Daoy (cell line): ENCODE measurements around the gene ME2. TPM values are rescaled to one million over a fixed set of nuclear protein-coding genes. Genes with fewer than 3 reads are reported as not detected.
"Not testable (repeated sequence)": the region's sequence is repeated elsewhere in the genome, so short reads cannot be mapped to it uniquely, and the experiment has no call there.

ENCODE experiments used
- DNase-seq: peaks from one replicate; pipeline ENCODE4 v3.0.0-alpha.2; 2015; ENCODE audit warnings: low read depth
- total RNA-seq: library from RNA; depleted of rRNA; stranded (reverse); fragments of >200 nt; shearing (Covaris generic); gene quantifications from 2 replicates; pipeline ENCODE4 v1.2.3, GENCODE V29; 2014

The ME2 gene
- total RNA-seq, 1 experiment from 2014 or later: 51.2 TPM

GRCh38 chr18:50924372-50924771, 45.5 kb downstream of the ME2 start:
- no peak for DNase-seq

GRCh38 chr18:50926521-50926920, 47.6 kb downstream of the ME2 start:
- DNase-seq: no peak

- peak; percentile 34 for DNase-seq
Measured at GRCh38 chr18:50928551-50928950, 49.6 kb downstream of the ME2 start.

DNA sequence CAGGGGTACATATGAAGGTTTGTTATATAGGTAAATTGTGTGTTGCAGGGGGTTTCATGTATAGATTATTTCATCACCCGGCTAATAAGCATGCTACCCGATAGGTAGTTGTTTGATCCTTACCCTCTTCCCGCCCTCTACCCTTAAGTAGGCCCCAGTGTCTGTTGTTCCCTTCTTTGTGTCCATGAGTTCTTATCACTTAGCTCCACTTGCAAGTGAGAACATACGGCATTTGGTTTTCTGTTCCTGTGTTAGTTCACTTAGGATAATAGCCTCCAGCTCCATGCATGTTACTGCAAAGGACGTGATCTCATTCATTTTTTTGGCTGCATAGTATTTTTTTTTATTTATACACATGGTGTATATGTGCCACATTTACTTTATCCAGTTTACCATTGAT, 54.8 kb downstream of the ME2 start:
- DNase-seq: no peak

DNA sequence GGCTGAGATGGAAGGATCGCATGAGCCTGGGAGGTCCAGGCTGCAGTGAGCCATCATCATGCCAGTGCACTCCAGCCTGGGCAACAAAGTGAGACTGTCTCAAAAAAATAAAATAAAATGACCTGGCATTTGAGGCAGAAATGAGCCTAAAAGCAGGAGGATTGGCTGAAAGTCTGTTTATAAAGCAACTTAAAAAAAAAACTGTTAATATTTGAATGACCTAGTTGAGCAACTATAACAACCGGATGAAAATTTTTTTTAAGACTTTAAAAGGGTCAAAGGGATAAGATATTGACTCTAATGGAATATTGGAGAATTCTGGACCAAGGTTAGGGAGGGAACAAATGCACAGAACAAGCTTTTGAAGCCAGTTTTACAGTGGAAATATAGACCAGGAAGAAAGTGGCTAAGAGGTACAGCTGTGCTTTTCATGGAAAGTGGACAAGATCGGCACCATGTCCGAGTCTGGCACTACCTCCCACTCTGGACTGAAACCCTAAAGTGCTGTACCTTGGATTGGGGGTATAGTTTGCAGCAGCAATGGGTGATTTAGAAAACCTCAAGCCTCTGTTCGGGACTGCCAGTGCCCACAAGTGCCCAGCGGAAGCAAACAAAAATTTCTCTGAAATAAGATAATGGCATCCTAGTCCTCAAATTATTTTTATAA, 55.8 kb downstream of the ME2 start:
- DNase-seq: no peak

- no peak for DNase-seq
Measured at GRCh38 chr18:50935493-50936191, 56.7 kb downstream of the ME2 start.

- no peak for DNase-seq
Measured at GRCh38 chr18:50937183-50937582, 58.3 kb downstream of the ME2 start.

- no peak for DNase-seq
Measured at GRCh38 chr18:50938912-50939311, 60.0 kb downstream of the ME2 start.

DNA sequence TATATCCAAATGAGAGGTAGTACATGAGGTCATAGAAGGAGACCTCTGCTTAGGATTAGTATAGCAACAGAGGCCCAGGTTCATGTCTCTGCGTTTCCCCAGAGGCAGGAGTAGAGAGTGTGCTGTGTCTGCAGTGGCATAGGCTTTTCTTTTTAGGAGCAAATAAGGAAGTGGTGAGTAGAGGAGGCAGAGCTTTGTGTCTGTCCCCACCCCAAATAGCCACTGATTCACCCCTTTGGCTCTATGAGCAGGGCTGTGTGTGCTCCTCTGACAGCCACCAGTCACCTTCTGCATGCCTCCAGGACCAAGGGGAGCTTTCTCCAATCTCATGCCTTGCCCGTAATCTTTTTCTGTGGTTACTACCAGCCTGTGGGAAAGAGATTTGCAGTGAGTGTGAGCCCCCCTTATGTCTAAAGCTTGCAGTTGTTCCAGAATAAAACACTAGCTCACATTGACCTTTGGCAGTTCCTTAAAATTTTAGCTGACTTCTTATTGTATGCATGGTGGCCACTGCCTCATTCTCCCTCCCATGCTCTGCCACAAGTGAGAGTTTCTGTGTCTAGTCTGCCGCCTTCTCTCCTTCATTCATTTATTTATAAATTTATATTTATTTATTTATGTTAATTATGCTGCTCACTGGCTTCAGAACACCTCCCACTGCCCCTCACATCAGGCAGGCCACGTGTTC, 65.5 kb downstream of the ME2 start:
- no peak for DNase-seq

GRCh38 chr18:50945918-50946317, 67.0 kb downstream of the ME2 start:
- not testable (repeated sequence) for DNase-seq

DNA sequence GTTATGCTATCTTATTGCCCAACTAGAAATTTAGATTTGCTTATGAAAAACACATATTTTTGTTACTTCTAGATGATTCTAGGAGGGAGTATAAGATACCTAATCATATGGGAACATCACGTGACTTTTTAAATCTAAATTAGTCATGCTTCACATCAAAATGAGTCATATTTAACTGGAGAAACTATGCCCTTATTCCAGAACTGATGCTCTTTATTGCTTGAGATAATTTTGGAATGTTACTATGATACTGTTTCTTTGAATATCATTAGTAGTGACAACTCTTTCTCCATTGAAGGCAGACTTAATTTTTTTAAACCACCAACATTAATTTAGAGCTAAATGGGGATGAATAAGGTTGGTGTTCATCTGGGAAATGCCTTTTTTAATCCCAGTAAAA, 69.0 kb downstream of the ME2 start:
- DNase-seq: no peak

DNA sequence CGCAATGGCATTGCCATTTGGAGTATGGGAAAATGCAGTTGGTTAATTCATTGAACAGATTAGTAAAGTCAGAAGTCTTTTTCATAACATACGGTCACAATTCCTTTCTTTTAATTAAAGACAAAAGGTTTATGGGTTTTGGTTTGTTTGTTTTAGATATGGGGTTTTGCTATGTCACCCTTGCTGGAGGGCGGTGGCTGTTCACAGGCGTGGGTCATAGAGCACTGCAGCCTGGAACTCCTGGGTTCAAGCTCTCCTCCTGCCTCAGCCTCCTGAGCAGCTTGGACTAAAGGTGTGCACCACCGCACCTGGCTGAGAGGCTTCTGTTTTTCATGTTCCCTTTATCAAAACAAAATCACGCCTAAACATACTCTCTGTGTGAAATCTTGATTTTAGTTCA, 70.3 kb downstream of the ME2 start:
- no peak for DNase-seq

GRCh38 chr18:50950626-50951025, 71.7 kb downstream of the ME2 start:
- DNase-seq: no peak

GRCh38 chr18:50953822-50954221, 74.9 kb downstream of the ME2 start:
- no peak for DNase-seq

GRCh38 chr18:50955253-50955652, 76.3 kb downstream of the ME2 start:
- DNase-seq: no peak

DNA sequence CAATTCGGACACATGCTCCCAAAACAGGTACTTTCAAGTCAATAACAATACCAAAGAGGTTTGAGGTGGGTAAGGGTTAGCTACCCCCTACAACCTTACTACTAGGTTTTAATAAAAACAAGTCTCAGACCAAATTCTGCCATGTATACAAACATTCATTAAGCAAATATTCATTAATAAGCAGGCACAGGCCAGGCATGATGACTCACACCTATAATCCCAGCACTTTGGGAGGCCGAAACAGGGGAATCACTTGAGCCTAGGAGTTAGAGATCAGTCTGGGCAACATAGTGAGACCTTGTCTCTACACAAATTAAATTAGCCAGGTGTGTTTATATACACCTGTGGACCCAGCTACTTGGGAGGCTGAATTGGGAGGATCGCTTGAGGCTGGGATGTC, 77.2 kb downstream of the ME2 start:
- DNase-seq: no peak

DNA sequence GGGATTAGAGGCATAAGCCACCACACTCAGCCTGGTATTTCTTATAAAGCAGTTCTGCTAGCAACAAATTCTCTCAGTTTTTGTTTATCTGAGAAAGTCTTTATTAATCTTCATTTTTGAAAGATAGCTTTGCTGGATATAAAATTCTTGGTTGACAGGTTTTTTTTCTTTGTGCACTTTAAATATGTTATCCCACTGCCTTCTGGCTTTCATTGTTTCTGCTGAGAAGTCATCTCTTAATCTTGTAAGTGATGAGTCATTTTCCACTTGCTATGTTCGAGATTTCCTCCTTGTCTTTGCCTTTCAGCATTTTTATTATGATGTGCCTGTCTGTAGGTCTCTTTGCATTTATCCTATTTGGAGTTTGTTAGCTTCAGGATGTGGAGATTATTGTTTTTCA, 83.1 kb downstream of the ME2 start:
- no peak for DNase-seq

DNA sequence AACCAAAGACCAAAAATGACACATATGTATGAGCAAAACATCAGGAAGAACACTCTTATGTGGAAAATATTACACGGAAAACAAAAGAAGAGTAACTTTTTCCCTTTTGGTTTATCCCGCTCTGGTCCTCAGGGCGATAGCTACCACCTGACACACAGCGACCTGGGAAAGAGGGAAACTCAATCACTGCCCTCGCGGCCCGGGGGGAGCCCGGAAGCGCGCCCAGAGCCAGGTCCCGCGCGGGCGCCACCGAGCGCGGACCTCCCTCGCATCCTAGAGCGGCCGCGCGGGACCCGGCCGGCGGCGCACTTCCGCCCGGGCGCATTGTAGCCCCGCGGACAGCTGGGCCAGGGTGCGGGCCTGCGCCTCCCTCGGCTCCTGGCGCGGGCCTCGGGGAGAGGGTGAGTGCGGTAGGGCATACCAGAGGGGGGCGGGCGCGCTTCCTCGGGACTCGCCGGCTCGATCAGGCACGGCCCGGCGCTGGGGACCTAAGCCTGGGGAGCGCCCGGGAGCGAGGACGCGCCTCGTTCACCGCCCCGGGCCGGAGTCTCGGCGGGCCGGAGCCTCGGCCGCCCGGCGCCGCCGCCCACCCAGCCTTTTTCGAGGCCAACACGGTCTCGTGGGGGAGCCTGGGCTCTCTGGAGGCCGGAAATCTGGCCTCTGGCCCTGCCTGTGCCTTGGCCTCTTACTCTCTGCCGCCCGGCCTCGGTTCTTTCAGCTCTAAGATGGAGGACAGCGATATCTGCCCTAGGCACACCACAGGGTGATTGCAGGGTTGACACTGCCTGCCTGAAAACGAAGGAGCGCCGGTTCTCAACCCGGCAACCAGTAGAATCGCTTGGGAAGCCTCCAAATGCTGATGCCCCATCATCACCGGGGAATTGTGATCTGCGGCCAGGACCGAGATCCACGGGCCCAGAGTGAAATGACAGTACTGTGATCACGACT, 89.1 kb downstream of the ME2 start, which contains the start of gene ELAC1:
TSS of gene ELAC1 (plus strand) at position 327 of the 948 bp plus-strand sequence. CDS start 6,365 bp downstream, outside the sequence.
- peak; percentile 83 for DNase-seq

DNA sequence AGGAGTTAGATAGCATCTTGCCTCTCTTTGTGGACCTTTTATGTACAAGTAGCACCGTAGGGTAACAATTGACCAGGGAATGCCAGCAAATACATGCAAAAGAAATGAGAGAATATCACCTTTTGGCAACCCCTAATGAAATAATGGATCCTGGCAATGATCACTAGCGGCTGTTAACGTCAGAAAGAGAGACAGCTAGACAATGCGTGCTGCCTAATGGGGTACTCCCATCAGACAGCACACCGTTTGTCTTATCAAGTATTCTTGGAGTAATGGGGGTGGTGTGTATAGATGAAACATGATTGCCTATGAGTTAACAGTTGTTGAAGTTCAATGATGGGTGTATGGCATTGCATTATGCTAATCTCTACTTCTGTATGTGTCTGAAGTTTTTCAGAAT, 90.5 kb downstream of the ME2 start:
- DNase-seq: no peak

DNA sequence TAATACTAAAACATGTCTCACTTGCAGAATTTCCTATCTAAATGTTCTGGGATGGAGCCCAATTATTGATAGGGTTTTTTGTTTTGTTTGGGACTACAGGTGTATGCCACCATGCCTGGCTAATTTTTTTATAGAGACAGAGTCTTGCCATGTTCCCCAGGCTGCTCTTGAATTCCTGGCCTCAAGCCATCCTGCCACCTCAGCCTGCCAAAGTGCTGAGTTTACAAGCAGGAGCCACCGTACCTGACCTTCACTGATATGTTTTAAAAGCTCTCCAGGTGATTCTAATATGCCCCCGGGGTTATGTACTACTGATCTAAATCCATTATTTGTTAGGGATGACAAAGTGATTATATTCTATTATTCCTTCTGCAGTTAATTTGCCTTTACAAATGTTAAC, 91.1 kb downstream of the ME2 start:
- no peak for DNase-seq

DNA sequence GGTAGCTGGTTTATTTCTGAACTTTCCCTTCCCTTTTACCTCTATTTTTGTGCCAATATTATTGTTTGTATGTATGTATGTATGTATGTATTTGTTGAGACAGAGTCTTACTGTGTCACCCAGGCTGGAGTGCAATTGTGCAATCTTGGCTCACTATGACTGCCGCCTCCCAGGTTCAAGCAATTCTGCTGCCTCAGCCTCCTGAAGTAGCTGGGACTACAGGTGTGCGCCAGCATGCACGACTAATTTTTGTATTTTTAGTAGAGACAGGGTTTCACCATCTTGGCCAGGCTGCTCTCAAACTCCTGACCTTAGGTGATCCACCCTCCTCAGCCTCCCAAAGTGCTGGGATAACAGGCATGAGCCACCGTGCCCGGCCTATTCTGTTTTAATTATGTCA, 93.5 kb downstream of the ME2 start:
- not testable (repeated sequence) for DNase-seq
